Measurements from ENCODE around the gene ANKRD27. TPM values are rescaled to one million over a fixed set of nuclear protein-coding genes. Genes with fewer than 3 reads are reported as not detected.

The ANKRD27 gene
- polyA plus RNA-seq, 1 of the 3 experiments (the other 2 are of a cell fraction): 16.5 TPM

DNA sequence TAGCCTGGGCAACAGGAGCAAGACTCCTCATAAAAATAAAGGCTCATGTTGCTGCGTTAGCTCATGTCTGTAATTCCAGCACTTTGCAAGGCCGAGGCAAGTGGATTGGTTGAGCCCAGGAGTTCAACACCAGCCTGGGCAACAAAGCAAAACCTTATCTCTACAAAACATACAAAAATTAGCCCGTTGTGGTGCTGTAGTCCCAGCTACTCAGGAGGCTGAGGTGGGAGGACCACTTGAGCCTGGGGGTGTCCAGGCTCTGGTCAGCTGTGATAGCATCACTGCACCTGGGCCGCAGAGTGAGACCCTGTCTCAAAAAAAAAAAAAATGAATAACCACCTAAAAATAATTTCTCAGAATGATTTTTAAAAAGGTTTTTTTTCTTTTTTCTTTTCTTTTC is 12.7 kb upstream of the ANKRD27 start:
- Histone ChIP-seq H3K79me2 (ENCODE audit: insufficient read depth) (peaks cover 7% of the 10 kb centered on the region), H2AFZ (ENCODE audit: low read depth) (no peak overlapping the region), H3K9me2 (no peaks in the 10 kb centered on the region), H3K27me3 (ENCODE audit: insufficient read depth) (no peaks in the 10 kb centered on the region), H3K27ac (ENCODE audit: low read depth in 2 of 2, low read length in 1 of 2) (no peak overlapping the region), H3K9ac (no peak overlapping the region), H3F3A (replicated peaks; ENCODE audit: insufficient read depth) (no peaks in the 10 kb centered on the region), H3K9me3 (no peaks in the 10 kb centered on the region), H3K36me3 (replicated peaks in 1 of 2; ENCODE audit: control insufficient read depth in 1 of 2, insufficient read depth in 2 of 2, low read length in 1 of 2) (no peaks in the 10 kb centered on the region), H3K4me3 (ENCODE audit: low read depth in 2 of 2, low read length in 1 of 2) (no peak overlapping the region), H3K4me1 (ENCODE audit: control insufficient read depth in 1 of 2, insufficient read depth in 2 of 2, low read depth in 1 of 2, low read length in 1 of 2) (peaks cover 0 to 9% of the 10 kb centered on the region in 2 experiments; a peak in 3 of 4 replicates), H3K4me2 (no peak overlapping the region), H4K20me1 (ENCODE audit: insufficient read depth) (no peaks in the 10 kb centered on the region)
- CTCF ChIA-PET: interaction anchor here (0.7 kb wide), 1 partner anchor 432 kb away, joined by 3 read pairs; no protein-coding TSS in a partner anchor
- TF ChIP-seq YY1 (IDR thresholded peaks at IDR 0.05; ENCODE audit: low read depth) (no peak), GABPA (IDR thresholded peaks at IDR 0.05; ENCODE audit: low read depth) (no peak), SMC3 (IDR thresholded peaks at IDR 0.05; ENCODE audit: low read depth, low read length) (no peak), NFIC (IDR thresholded peaks at IDR 0.05; ENCODE audit: borderline replicate concordance) (no peak)
- no peak for DNase-seq
- WGBS (ENCODE audit: low lambda C conversion rate): 88% methylated on average over 4 of the region's 4 CpGs
- POLR2A ChIA-PET: no interaction called here

DNA sequence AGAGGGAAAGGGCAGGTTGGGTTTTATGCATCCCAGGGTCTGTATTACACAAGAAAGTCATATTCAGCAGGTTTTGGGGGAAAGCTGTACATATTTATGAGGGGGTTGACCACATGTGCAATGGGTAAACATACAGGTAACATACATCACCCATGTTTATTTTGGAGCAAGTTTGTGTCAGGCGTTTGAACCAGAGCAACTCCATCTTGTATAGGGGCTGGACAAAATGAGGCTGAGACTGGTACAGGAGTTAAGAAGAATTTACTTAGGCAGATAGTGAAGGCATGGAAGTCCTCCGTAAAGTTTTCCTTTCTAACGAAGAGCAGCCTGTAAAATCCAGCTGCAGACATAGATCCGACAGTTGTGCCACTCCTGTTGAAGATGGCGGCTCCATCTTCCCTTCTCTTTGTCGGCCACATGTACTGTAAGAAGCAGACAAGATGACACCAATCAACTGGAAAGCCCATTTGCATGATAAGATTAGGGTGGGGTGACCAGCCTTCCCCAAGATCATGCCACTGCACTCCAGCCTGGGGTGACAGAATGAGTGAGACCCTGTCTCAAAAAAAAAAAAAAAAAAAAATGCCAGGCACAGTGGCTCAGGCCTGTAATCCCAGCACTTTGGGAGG is 12.0 kb upstream of the ANKRD27 start:
- no peaks in the 10 kb centered on the region for H4K20me1 ChIP-seq (ENCODE audit: insufficient read depth)
- no peaks in the 10 kb centered on the region for H3K36me3 ChIP-seq (replicated peaks in 1 of 2; ENCODE audit: control insufficient read depth in 1 of 2, insufficient read depth in 2 of 2, low read length in 1 of 2)
- TF ChIP-seq, protein P1, sequence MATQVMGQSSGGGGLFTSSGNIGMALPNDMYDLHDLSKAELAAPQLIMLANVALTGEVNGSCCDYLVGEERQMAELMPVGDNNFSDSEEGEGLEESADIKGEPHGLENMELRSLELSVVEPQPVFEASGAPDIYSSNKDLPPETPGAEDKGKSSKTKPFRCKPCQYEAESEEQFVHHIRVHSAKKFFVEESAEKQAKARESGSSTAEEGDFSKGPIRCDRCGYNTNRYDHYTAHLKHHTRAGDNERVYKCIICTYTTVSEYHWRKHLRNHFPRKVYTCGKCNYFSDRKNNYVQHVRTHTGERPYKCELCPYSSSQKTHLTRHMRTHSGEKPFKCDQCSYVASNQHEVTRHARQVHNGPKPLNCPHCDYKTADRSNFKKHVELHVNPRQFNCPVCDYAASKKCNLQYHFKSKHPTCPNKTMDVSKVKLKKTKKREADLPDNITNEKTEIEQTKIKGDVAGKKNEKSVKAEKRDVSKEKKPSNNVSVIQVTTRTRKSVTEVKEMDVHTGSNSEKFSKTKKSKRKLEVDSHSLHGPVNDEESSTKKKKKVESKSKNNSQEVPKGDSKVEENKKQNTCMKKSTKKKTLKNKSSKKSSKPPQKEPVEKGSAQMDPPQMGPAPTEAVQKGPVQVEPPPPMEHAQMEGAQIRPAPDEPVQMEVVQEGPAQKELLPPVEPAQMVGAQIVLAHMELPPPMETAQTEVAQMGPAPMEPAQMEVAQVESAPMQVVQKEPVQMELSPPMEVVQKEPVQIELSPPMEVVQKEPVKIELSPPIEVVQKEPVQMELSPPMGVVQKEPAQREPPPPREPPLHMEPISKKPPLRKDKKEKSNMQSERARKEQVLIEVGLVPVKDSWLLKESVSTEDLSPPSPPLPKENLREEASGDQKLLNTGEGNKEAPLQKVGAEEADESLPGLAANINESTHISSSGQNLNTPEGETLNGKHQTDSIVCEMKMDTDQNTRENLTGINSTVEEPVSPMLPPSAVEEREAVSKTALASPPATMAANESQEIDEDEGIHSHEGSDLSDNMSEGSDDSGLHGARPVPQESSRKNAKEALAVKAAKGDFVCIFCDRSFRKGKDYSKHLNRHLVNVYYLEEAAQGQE (IDR thresholded peaks at IDR 0.05; ENCODE audit: low read depth, low read length): no peak
- TF ChIP-seq TAF1 (IDR thresholded peaks at IDR 0.05; ENCODE audit: borderline replicate concordance, low read depth, low read length) (no peak), MXI1 (IDR thresholded peaks at IDR 0.05; ENCODE audit: low read depth, low read length) (no peak), EZH2phosphoT487 (IDR thresholded peaks at IDR 0.05; ENCODE audit: borderline replicate concordance, low read depth) (no peak), FOXM1 (IDR thresholded peaks at IDR 0.05; ENCODE audit: low read depth) (no peak), CHD2 (IDR thresholded peaks at IDR 0.05; ENCODE audit: low read length, partially characterized antibody) (no peak), NRF1 (IDR thresholded peaks at IDR 0.05; ENCODE audit: low read depth, low read length) (no peak)
- H3K9me2 ChIP-seq: no peaks in the 10 kb centered on the region
- ChIA-PET POLR2A (no interaction called here), CTCF (interaction anchor here (0.7 kb wide), 1 partner anchor 432 kb away, joined by 3 read pairs; no protein-coding TSS in a partner anchor)
- H3F3A ChIP-seq (replicated peaks; ENCODE audit: insufficient read depth): no peaks in the 10 kb centered on the region
- H3K4me3 ChIP-seq (ENCODE audit: low read depth in 2 of 2, low read length in 1 of 2): no peak overlapping the region
- H3K4me2 ChIP-seq: no peak overlapping the region
- peaks cover 0 to 5% of the 10 kb centered on the region in 2 experiments; a peak in 3 of 4 replicates for H3K4me1 ChIP-seq (ENCODE audit: control insufficient read depth in 1 of 2, insufficient read depth in 2 of 2, low read depth in 1 of 2, low read length in 1 of 2)
- H3K79me2 ChIP-seq (ENCODE audit: insufficient read depth): no peaks in the 10 kb centered on the region
- 93% methylated on average over 5 of the region's 6 CpGs for WGBS (ENCODE audit: low lambda C conversion rate)
- H3K9ac ChIP-seq: no peak overlapping the region
- no peak overlapping the region for H3K27ac ChIP-seq (ENCODE audit: low read depth in 2 of 2, low read length in 1 of 2)
- no peak for DNase-seq
- H3K9me3 ChIP-seq: no peaks in the 10 kb centered on the region
- H3K27me3 ChIP-seq (ENCODE audit: insufficient read depth): no peaks in the 10 kb centered on the region
- no peak overlapping the region for H2AFZ ChIP-seq (ENCODE audit: low read depth)

Measured in SK-N-SH (cell line).